Keratinocyte (primary cell): ENCODE results near the gene FGF22. TPM values are rescaled to one million over a fixed set of nuclear protein-coding genes. Genes with fewer than 3 reads are reported as not detected.

Source experiments
- DNase-seq: peaks from one replicate; pipeline ENCODE4 v3.0.0-alpha.2; 2011; ENCODE audit warnings: low read depth, missing footprints, low spot score
- FAIRE-seq: peaks from 2 replicates; lab custom pipeline; 2011; peaks lifted over from hg19 to GRCh38; lab: Jason Lieb, UNC
- H2AFZ ChIP-seq: 2 replicates; pipeline ENCODE4 v1.6.0; 2012; ENCODE audit warnings: low read length, control low read depth, inconsistent platforms; ENCODE audit not compliant: control insufficient read depth
- H3K27ac ChIP-seq: 2 replicates; pipeline ENCODE4 v1.5.1; 2011; ENCODE audit warnings: low read length; ENCODE audit not compliant: control insufficient read depth, insufficient read depth
- H3K27me3 ChIP-seq: 3 replicates; pipeline ENCODE4 v1.6.0; 2011; ENCODE audit warnings: low read length; ENCODE audit not compliant: control insufficient read depth, insufficient read depth; ENCODE audit errors: extremely low read depth
- H3K36me3 ChIP-seq, 2 experiments: 2 replicates in 1 of 2; 3 replicates in 1 of 2; pipeline ENCODE4 v1.5.1; 2011; ENCODE audit warnings: low read length in 2 of 2, mild to moderate bottlenecking in 1 of 2; ENCODE audit not compliant: control insufficient read depth in 2 of 2, insufficient read depth in 2 of 2; ENCODE audit errors: extremely low read depth in 1 of 2
- H3K4me1 ChIP-seq: 3 replicates; pipeline ENCODE4 v1.5.1; 2011; ENCODE audit warnings: low read length; ENCODE audit not compliant: control insufficient read depth, insufficient read depth; ENCODE audit errors: extremely low read depth
- H3K4me2 ChIP-seq: 3 replicates; pipeline ENCODE4 v1.6.0; 2011; ENCODE audit warnings: low read depth, low read length; ENCODE audit not compliant: control insufficient read depth, insufficient read depth; ENCODE audit errors: extremely low read depth
- H3K4me3 ChIP-seq, 3 experiments: fragments of 200-600 bp in 1 of 3; sonication (generic) in 1 of 3; 2 replicates in 2 of 3; 3 replicates in 1 of 3; pipeline ENCODE4 v1.5.1; 2011 to 2016; ENCODE audit warnings: low read length in 3 of 3, mild to moderate bottlenecking in 3 of 3, control low read depth in 2 of 3, inconsistent platforms in 1 of 3, low read depth in 1 of 3, mixed read lengths in 1 of 3, mixed run types in 1 of 3, moderate library complexity in 1 of 3; ENCODE audit not compliant: control insufficient read depth in 2 of 3, insufficient read depth in 2 of 3; ENCODE audit errors: extremely low read depth in 1 of 3
- H3K79me2 ChIP-seq: 2 replicates; pipeline ENCODE4 v1.6.0; 2012; ENCODE audit warnings: low read length; ENCODE audit not compliant: control insufficient read depth, insufficient read depth
- H3K9ac ChIP-seq: 3 replicates; pipeline ENCODE4 v1.6.0; 2011; ENCODE audit warnings: low read length; ENCODE audit not compliant: control insufficient read depth, insufficient read depth; ENCODE audit errors: extremely low read depth
- H3K9me1 ChIP-seq: 3 replicates; pipeline ENCODE4 v1.6.0; 2011; ENCODE audit warnings: low read length; ENCODE audit not compliant: control insufficient read depth, insufficient read depth; ENCODE audit errors: extremely low read depth
- H3K9me3 ChIP-seq: 2 replicates; pipeline ENCODE4 v1.5.1; 2012; ENCODE audit warnings: low read depth, low read length; ENCODE audit not compliant: control insufficient read depth
- H4K20me1 ChIP-seq: 3 replicates; pipeline ENCODE4 v1.6.0; 2011; ENCODE audit warnings: low read length; ENCODE audit not compliant: control insufficient read depth, insufficient read depth; ENCODE audit errors: extremely low read depth
- EZH2 ChIP-seq: IDR thresholded peaks from one replicate; pipeline ENCODE4 v1.6.1; 2012; ENCODE audit warnings: inconsistent platforms, mild to moderate bottlenecking, low read length, moderate library complexity
- dilution Hi-C: fragments of 300-500 bp; cut with MboI; formaldehyde crosslinking; loops from one replicate; pipeline ENCODE4 v1.7.0; 2020; ENCODE audit warnings: low sequenced_read_pairs; ENCODE audit not compliant: extremely low pct_ligation_motif_present
- polyA plus RNA-seq, 5 experiments: library from polyadenylated mRNA; depleted of rRNA in 3 of 5; stranded (reverse) in 3 of 5; stranded (forward) in 1 of 5; unstranded in 1 of 5; fragments of >200 nt; gene quantifications; 1 replicate in 1 of 5; 2 replicates in 3 of 5; 3 replicates in 1 of 5; pipeline versions ENCODE4 v1.2.1 to v1.2.3, GENCODE V29; 2011 to 2012; ENCODE audit warnings: missing spikeins in 2 of 5, low read depth in 1 of 5, low replicate concordance in 1 of 5
- TF ChIP-seq, protein P1 (sequence below), 3 experiments: IDR thresholded peaks in 1 of 3; conservative IDR thresholded peaks in 1 of 3; optimal IDR thresholded peaks in 1 of 3; 2 replicates in 2 of 3; 3 replicates in 1 of 3; pipeline versions ENCODE3 to v1.5.1; 2011; ENCODE audit warnings: low read length in 3 of 3, mild to moderate bottlenecking in 3 of 3, moderate library complexity in 2 of 3, control low read depth in 1 of 3, inconsistent platforms in 1 of 3; ENCODE audit not compliant: insufficient read depth in 2 of 3; ENCODE audit errors: extremely low read depth in 1 of 3

The FGF22 gene
- polyA plus RNA-seq, 1 donor (not counting 4 experiments of a cell fraction or from before 2014, with no cell fraction given) = not detected

DNA sequence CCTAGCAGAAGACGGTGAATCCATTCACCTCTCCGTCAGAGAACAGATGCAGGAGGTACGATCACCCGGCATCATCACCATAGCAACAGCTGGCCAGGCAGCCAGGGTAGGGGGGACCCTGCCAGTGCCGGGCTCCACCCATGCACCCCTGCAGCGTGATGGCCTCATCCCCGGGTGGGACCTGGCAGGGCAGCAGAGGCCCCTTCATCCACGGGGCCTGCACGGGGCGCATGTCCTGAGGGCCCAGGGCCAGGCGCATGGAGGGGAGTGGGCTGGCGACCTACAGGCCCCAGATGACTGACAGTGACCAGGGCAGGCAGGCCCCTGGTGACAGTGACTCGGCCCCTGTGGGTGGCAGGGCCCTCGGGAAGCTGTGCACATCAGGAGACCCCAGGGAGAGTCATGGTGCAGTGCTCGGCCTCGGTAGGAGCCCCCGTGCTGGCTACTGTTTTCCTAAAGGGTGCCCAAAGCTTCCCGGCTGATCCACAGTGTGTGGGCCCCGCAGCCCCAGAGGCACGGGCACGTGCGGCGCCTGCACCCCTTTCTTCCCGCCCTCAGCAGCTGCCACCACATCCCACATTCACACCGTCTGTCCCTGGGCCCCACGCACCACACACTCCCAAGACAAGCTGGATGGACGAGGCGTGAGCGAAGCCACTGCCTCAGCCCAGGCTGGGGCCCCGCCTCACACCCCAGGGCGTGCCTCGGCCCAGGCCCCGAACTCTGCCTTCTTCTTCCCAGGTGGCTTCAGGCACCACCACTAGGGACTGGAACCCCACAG is 18.6 kb downstream of the FGF22 start:
- DNase-seq (no peak), FAIRE-seq (no peak)
- Histone ChIP-seq H4K20me1 (peaks cover 68% of the 10 kb centered on the region), H3K27me3 (no peaks in the 10 kb centered on the region), H3K4me3 (peak overlapping the region in 2 of 3 experiments; percentile 2 to 29), H3K36me3 (peaks cover 19 to 26% of the 10 kb centered on the region in 2 experiments), H3K9me1 (peaks cover 6% of the 10 kb centered on the region), H3K4me1 (peaks cover 37% of the 10 kb centered on the region), H3K4me2 (peak overlapping the region; percentile 99), H3K9ac (peak overlapping the region; percentile 86), H3K79me2 (peaks cover 96% of the 10 kb centered on the region), H3K9me3 (no peaks in the 10 kb centered on the region), H2AFZ (no peak overlapping the region), H3K27ac (peak overlapping the region; percentile 96)
- dilution Hi-C loops = no loop called here
- TF ChIP-seq EZH2 = no peak
- TF ChIP-seq, protein P1, sequence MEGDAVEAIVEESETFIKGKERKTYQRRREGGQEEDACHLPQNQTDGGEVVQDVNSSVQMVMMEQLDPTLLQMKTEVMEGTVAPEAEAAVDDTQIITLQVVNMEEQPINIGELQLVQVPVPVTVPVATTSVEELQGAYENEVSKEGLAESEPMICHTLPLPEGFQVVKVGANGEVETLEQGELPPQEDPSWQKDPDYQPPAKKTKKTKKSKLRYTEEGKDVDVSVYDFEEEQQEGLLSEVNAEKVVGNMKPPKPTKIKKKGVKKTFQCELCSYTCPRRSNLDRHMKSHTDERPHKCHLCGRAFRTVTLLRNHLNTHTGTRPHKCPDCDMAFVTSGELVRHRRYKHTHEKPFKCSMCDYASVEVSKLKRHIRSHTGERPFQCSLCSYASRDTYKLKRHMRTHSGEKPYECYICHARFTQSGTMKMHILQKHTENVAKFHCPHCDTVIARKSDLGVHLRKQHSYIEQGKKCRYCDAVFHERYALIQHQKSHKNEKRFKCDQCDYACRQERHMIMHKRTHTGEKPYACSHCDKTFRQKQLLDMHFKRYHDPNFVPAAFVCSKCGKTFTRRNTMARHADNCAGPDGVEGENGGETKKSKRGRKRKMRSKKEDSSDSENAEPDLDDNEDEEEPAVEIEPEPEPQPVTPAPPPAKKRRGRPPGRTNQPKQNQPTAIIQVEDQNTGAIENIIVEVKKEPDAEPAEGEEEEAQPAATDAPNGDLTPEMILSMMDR (optimal IDR thresholded peaks at IDR 0.05 in 1 of 3, IDR thresholded peaks at IDR 0.05 in 1 of 3, conservative IDR thresholded peaks at IDR 0.05 in 1 of 3; ENCODE audit: extremely low read depth in 1 of 3, insufficient read depth in 2 of 3, low read length in 3 of 3) = no peak

DNA sequence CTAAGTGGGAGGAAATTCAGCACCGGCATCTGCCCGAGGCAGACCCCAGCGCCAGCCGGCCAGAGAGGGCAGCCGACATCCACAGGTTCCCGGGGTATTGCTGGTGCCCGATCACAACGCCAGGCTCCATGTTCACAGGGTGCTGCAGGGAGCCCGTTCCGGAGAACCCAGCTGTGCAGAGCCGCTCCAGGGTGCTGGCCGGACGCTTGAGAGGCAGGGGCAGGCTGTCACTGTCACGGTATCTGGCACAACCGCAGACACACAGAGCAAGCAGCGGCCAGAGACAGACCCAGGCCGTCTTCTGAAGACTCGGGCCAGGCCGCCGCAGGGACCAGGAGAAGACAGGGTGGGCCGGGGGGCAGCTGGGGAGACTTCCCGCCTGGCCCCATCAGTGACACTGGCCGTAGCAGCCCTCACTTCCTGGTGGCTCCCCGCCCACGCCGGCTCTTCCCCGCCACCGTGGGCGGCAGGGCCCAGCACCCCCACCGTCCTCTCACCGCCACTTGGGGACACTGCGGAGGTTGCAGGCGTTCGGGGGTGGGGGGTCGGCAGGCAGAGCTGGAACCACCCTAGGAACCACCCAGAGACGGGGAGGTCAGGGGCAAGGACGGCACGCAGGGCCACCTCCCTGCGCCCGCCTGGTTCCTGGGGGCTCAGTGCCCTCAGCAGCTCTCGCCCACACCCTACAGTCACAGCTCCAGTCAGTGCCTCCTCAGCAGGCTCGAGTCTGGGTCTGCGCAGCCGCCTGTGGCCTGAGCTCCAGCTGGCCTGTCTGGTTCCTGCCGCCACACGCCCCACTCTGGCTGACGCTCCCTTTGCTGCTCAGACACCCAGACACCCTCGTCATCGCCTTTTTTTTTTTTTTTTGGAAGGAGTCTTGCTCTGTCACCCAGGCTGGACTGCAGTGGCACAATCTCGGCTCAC is 19.5 kb downstream of the FGF22 start:
- peak overlapping the region; percentile 86 for H3K9ac ChIP-seq
- H4K20me1 ChIP-seq = peaks cover 59% of the 10 kb centered on the region
- H3K27ac ChIP-seq = peak overlapping the region; percentile 96
- peak overlapping the region; percentile 29 to 48 (median 33) for H3K4me3 ChIP-seq
- DNase-seq (peak; percentile 70), FAIRE-seq (peak; percentile 83)
- dilution Hi-C loops = no loop called here
- no peak overlapping the region for H2AFZ ChIP-seq
- peaks cover 16 to 20% of the 10 kb centered on the region in 2 experiments for H3K36me3 ChIP-seq
- H3K79me2 ChIP-seq = peaks cover 88% of the 10 kb centered on the region
- H3K4me2 ChIP-seq = peak overlapping the region; percentile 99
- H3K9me1 ChIP-seq = peaks cover 6% of the 10 kb centered on the region
- peaks cover 43% of the 10 kb centered on the region for H3K4me1 ChIP-seq
- no peak for TF ChIP-seq EZH2
- TF ChIP-seq, protein P1 (optimal IDR thresholded peaks at IDR 0.05 in 1 of 3, IDR thresholded peaks at IDR 0.05 in 1 of 3, conservative IDR thresholded peaks at IDR 0.05 in 1 of 3; ENCODE audit: extremely low read depth in 1 of 3, insufficient read depth in 2 of 3, low read length in 3 of 3) = peak in 2 of 3 experiments; percentile 1 to 24
- H3K9me3 ChIP-seq = no peaks in the 10 kb centered on the region
- no peaks in the 10 kb centered on the region for H3K27me3 ChIP-seq
